ENCODE data around the gene CEP85L.

Gene CEP85L

DNA sequence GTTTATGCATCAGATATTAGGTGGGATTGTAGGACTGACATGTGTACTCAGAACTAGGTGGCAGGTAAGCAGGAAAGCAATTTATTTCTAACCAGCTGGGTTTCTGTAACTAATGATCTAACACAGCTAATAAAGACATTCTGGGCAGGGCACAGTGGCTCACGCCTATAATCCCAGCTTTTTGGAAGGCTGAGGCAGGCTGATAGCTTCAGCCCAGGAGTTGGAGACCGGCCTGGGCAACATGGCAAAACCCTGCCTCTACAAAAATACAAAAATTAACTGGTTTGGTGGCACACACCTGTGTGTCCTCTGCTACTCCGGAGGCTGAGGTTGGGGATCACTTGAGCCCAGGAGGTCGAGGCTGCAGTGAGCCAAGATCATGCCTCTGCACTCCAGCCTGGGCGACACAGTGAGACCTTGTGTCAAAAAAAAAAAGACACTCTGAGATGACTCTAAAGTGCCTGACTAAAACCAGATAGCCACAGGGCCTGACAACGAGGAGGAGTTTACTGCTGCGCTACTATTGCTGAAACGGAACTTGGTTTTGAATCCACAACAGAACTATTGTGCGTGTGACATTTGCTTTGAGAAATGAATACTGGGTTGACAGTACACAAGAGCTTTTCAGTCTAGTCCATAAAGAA lies 29.2 kb upstream of the CEP85L start:
- TF ChIP-seq, protein P1, sequence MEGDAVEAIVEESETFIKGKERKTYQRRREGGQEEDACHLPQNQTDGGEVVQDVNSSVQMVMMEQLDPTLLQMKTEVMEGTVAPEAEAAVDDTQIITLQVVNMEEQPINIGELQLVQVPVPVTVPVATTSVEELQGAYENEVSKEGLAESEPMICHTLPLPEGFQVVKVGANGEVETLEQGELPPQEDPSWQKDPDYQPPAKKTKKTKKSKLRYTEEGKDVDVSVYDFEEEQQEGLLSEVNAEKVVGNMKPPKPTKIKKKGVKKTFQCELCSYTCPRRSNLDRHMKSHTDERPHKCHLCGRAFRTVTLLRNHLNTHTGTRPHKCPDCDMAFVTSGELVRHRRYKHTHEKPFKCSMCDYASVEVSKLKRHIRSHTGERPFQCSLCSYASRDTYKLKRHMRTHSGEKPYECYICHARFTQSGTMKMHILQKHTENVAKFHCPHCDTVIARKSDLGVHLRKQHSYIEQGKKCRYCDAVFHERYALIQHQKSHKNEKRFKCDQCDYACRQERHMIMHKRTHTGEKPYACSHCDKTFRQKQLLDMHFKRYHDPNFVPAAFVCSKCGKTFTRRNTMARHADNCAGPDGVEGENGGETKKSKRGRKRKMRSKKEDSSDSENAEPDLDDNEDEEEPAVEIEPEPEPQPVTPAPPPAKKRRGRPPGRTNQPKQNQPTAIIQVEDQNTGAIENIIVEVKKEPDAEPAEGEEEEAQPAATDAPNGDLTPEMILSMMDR (IDR thresholded peaks at IDR 0.05), result no peak

DNA sequence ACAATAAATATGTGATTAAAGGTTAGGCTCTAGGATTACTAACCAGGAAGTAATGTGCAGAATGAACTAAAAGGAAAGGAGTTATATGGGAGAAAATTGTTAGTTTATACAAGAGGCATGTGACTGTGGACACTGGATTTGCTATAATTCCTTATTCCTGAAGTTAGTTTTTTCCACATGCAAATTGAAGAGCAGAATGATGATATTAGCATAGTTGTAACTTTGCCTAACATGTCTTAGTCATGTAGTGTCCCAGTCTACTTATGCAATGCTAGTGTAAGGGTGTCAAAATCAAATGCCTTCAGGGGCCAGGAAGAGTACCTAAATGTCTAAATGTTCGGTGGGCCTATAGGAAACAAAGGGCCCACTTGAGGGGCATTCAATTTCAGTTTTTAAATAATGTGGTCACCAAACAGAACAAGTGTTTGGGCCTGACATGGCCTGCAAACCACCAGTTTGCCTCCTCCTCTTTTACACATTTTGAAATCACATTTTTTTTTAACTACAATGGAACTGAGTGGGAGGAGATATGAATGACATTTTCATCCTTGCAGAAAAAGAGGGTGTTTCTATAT lies 28.0 kb upstream of the CEP85L start:
- TF ChIP-seq, protein P1 (IDR thresholded peaks at IDR 0.05), result no peak

DNA sequence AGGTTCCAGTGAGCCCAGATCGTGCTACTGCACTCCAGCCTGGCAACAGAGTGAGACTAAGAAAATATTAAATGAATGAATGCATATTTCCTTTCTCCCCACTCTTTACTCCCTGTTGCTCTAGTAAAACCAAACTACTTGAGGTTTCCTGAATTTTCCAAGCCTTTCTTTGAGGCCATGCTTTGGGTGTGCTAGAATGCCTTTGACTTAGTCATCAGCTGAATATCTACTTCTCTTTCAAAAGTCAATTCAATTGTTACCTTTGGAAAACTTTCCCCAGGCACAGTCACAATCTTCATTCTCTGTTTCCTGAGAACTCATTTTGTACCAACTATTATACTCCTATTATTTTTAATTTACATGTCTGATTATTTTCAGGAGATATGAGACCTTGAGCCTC lies 27.5 kb upstream of the CEP85L start:
- TF ChIP-seq, protein P1 (IDR thresholded peaks at IDR 0.05), result no peak

DNA sequence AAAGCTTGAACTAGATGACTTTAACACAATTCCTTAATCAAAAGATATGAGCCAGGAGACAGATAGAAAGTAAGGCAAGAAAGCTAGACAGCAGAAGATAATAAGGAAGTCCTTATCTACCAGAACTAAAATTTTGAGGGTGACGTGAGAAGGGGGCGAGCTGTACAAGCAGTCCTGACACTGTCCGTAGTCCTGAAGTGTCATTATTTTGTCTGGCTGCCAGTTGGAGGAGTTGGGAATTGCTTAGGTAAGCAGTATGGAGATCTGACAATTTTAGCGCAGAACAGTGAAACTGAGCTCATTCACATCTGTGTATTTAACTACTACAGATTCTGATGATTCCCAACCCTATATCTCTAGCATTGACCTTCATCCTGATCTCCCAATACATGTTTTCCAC lies 25.8 kb upstream of the CEP85L start:
- TF ChIP-seq, protein P1 (IDR thresholded peaks at IDR 0.05), result no peak

DNA sequence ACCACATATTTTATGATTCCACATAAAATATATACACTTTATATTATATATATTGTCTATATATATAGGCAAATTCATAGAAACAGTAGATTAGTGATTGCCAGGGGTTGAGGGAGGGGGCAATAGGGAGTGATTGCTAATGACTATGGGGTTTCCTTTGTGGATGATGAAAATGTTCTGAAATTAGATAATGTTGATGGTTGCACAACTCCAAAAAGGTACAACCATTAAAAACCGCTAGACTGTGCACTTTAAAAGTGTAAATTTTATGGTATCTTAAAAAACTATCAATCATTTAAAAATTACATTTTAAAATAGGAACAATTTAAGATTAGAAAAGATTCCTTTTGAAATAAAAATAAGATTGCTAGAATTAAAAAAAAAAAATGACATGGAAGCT lies 23.8 kb upstream of the CEP85L start:
- TF ChIP-seq, protein P1 (IDR thresholded peaks at IDR 0.05), result no peak

DNA sequence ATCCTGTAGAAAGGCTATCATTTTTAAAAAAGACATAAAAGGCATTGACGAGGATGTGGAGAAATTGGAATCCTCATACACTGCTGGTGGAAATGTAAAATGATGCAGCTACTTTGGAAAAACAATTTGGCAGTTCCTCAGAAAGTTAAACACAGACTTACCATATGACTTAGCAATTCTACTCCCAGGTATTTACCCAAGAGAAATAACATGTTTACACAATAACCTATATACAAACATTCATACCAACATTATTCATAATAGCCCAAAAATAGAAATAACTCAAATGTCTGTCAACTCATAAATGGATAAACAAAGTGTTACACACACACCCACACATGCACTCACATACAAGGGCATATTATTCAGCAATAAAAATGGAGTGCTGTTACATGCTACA lies 23.4 kb upstream of the CEP85L start:
- TF ChIP-seq, protein P1 (IDR thresholded peaks at IDR 0.05), result no peak

DNA sequence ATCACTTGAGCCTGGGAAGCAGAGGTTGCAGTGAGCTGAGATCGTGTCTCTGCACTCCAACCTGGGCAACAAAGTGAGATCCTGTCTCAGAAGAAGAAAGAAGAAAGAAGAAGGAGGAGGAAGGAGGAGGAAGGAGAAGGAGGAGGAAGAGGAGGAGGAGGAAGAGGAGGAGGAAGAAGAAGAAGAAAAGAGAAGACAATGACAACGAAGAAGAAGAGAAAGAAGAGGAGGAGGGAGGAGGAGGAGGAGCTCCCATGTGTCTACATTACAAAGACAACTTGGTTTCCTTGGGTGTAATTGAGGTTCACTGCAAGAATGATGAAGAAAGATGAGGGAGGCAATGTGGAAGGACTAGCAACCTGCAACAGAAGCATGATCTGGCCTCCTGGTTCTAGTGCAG lies 21.3 kb upstream of the CEP85L start:
- TF ChIP-seq, protein P1 (IDR thresholded peaks at IDR 0.05), result no peak

DNA sequence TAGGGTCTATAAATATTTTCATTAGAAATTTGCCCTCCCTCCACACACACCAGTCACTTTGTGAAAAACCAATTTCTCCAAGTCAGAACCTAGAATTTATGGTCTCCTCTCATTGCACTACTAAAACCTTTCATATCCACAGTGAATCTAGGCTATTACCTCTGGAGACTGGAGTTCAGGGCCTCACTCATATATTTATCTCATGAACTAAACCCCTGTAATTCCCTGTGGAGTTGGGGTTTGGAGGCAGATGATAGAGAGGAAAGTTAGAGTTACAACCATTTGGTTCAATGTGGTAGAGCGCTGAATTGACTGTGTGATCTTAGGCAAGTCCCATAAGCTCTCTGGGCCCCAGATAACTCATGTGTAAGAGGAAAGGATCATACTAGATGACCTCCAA lies 18.2 kb upstream of the CEP85L start:
- TF ChIP-seq, protein P1 (IDR thresholded peaks at IDR 0.05), result no peak
